Fibroblast of pulmonary artery (primary cell): ENCODE results near the gene COMTD1.

Experiments
- DNase-seq: peaks from one replicate; pipeline ENCODE4 v3.0.0-alpha.2; 2010; ENCODE audit warnings: low read depth
- H3K4me3 ChIP-seq: replicated peaks from 2 replicates; pipeline ENCODE4 v1.5.1; 2011; ENCODE audit warnings: low read depth, mild to moderate bottlenecking, control low read depth, low read length, moderate library complexity
- CTCF ChIP-seq: IDR thresholded peaks from 2 replicates; pipeline ENCODE4 v1.5.1; 2011; ENCODE audit warnings: mild to moderate bottlenecking, control low read depth, low read length, inconsistent platforms; ENCODE audit errors: missing control alignments

Gene COMTD1

GRCh38 chr10:75260990-75261389, 25.2 kb upstream of the COMTD1 start:
- no peak overlapping the region for H3K4me3 ChIP-seq
- no peak for DNase-seq
- no peak for TF ChIP-seq CTCF

GRCh38 chr10:75254739-75255138, 19.0 kb upstream of the COMTD1 start:
- TF ChIP-seq CTCF = no peak
- no peak overlapping the region for H3K4me3 ChIP-seq
- no peak for DNase-seq

GRCh38 chr10:75253281-75254220, 17.8 kb upstream of the COMTD1 start:
- H3K4me3 ChIP-seq = no peak overlapping the region
- DNase-seq = no peak
- TF ChIP-seq CTCF = no peak

- TF ChIP-seq CTCF = no peak
- H3K4me3 ChIP-seq = no peak overlapping the region
- no peak for DNase-seq
Observed at GRCh38 chr10:75250934-75251333, 15.2 kb upstream of the COMTD1 start.

GRCh38 chr10:75247797-75248196, 12.0 kb upstream of the COMTD1 start:
- DNase-seq = no peak
- TF ChIP-seq CTCF = no peak
- no peak overlapping the region for H3K4me3 ChIP-seq

- no peak for DNase-seq
- no peak overlapping the region for H3K4me3 ChIP-seq
- TF ChIP-seq CTCF = no peak
Observed at GRCh38 chr10:75246506-75246905, 10.7 kb upstream of the COMTD1 start.
